NCI-H345 treated with DMSO at 0.1 percent for 48 hours (cell line): ENCODE results near the gene SPEG.

ENCODE experiments used
- DNase-seq: peaks from one replicate; lab custom pipeline; 2025; ENCODE audit not compliant: unreplicated experiment; lab: John Stamatoyannopoulos, UW

The SPEG gene

DNA sequence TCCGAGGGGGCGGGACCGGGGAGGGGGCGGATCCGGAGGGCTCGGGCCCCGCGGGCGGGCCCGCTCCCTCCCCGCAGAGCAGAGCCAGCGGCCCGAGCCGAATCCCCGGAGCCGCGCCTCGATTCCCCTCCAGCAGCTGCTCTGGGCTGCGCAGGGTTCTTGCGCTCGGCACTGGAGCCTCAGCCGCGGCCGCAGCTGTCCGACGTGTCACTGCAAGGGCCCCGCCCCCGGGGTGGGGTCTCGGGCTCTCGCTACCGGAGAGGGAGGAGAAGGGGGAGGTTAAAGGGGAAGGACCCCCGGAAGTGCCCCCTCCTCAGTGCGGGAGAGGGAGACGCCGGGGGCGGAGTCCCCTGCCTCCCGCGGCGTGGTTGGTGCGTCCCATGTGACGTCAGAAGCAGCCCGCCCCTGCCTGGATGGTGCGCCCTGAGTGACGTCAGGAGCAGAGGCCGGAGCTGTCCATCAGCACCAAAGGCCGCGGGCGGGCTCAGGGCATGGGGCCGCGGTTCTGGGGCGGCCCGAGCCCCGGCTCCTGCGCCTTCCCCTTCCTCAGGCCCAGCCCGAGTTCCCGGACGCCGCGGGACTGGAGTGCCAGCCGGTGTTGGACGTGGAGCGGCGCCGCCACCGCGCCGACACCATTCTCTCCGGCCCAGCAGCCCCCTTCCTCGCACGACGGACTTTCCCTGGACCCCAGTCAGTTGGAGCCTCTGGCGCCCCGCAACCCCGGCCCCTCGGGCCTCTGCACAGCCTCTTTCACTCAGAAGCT lies 109.1 kb downstream of the SPEG start, which contains the start of the genes CHPF and TMEM198:
CHPF (minus strand) TSS at position 214 of the 763 bp plus-strand sequence. CDS start 271 bp downstream, outside the sequence.
TMEM198 (plus strand) TSS at position 433 of the 763 bp plus-strand sequence. CDS start 700 bp downstream, outside the sequence.
- DNase-seq: peak; percentile 94

DNA sequence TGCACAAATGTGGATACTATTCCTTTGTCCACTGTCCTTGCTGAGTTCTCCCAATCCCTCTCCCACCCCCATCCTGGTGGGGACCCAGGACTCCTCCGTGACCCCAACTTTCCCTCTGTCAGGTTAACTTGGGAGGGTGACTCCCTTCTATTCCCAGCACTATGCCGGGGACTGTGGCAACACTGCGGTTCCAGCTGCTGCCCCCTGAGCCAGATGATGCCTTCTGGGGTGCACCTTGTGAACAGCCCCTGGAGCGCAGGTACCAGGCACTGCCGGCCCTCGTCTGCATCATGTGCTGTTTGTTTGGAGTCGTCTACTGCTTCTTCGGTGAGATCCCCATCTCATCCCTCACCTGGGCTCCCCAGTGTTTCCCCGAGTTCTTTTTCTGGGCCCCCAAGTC lies 109.9 kb downstream of the SPEG start:
- no peak for DNase-seq

DNA sequence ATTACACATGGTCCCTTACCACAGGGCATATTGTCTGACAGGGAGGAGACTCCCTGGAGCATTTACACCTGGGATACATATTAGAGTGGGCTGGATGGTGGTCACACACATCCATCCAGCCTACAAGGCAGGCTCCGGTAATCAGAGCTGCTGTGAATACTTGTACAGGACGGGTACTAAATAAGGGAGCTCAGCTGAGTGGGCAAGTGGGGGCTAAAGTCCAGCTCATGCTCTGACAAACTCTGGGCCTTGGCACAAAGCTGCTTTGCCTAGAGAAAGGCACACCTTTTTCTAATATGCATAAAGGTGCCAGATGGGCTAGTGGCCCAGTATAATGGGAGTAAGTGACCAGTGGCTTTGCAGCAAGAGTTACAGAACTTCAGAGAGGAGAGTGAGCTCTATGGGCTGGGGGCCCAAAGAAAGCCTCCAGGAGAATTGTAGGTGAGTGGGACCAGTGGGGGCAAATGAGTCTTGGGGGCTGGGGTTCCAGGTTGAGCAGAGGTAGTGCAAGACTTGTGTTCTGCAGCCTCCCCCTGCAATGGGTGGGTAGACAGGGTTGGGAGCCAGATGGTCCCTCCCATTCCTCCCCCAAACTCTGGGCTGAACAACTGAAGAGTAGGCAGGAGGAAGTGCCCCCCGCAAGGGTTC lies 110.8 kb downstream of the SPEG start:
- no peak for DNase-seq

DNA sequence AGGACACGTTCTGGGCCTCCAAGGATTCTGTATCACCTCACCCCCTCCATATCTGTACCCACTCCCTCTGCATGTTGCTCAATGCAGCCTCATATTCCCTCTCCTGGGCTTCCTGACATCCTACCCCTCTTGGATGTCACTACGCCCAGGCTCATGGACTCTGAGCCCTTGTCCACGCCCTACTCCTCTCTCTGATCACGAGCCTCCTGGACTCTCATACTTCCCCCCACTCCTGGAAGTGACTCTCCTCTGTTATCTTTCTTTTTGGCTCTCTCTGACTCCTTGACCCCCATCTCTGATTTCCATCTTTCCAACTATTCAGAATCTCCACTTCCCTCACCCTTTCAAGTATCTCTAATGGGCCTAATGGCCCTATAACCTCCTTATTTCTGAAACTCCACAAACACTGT lies 111.3 kb downstream of the SPEG start:
- DNase-seq: no peak

DNA sequence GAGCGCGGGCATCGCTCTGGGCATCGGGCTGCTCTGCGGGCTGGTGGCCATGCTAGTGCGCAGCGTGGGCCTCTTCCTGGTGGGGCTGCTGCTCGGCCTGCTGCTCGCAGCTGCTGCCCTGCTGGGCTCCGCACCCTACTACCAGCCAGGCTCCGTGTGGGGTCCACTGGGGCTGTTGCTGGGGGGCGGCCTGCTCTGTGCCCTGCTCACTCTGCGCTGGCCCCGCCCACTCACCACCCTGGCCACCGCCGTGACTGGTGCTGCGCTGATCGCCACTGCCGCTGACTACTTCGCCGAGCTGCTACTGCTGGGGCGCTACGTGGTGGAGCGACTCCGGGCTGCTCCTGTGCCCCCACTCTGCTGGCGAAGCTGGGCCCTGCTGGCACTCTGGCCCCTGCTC lies 113.0 kb downstream of the SPEG start:
- DNase-seq: no peak
